HG03571 (cell line): ENCODE data around the gene MKRN3.

ENCODE experiments used
- ATAC-seq: cut with Tn5 transposase; IDR thresholded peaks from one replicate; pipeline ENCODE4 v1.9.1; 2021; ENCODE audit not compliant: unreplicated experiment

MKRN3 gene

DNA sequence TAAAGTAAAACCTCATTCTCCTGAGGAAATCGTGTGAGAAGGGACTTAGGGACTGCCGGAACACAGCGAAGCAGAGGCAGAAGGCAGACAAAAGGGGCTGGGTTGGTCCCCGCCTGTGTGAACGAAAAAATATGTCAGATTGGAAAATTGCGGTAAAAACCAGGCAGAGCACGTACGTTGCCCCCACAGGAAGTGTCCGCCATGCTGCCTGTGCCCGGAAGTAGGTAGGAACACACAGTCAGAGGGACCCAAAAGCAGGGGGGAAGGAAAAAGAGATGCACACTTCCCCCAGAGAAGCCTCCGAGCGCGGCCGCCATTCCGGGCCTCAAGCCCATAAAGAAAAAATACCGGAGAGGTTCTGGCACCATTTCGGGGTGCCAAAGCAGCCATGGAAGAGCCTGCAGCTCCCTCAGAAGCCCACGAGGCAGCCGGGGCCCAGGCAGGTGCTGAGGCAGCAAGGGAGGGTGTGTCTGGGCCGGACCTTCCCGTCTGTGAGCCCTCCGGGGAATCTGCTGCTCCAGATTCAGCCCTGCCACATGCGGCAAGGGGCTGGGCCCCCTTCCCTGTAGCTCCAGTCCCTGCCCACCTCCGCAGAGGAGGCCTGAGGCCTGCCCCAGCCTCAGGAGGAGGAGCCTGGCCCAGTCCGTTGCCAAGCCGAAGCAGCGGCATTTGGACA is at the start of gene MKRN3:
MKRN3 (plus strand) TSS at position 280 of the 676 bp plus-strand sequence; CDS start at position 389, 109 bp downstream.
- no peak for ATAC-seq

DNA sequence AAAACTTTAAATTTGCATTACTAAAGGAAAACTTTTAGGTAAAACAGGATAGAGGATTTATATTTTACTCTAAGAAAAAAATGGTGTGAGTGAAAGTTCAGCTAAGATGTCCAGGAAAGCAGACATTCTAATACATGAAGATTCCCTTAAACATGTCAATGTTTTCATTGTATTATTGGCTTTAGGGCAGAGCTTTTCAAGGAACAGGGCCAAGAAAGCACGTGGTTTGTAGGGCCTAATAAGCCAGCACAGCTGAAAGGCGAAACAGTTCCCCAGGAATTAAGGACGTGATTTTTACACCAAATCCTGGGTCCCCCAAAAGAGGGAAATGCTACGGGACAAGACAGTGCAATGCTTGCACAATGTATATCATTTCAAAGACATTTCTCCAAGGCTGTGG is 48.6 kb upstream of the MKRN3 start:
- no peak for ATAC-seq

DNA sequence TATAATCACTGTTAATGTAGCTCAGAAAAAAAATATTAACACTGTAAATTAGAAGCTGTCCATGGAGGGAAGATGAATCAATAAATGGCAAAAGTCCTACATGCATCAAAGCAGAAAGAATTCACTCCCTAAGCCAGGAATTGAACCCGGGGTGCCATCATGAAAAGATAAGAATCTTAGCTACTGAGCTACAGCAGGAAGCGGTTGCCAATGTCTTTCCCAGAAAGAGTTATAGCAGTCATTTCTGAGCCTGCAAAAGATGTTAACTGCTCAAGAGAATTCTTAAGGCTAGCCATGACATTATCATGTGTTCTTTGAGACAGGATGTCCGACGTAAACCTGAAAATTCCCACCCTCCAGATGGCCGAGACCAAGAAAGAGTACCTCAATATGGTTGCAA is 47.4 kb upstream of the MKRN3 start:
- no peak for ATAC-seq

DNA sequence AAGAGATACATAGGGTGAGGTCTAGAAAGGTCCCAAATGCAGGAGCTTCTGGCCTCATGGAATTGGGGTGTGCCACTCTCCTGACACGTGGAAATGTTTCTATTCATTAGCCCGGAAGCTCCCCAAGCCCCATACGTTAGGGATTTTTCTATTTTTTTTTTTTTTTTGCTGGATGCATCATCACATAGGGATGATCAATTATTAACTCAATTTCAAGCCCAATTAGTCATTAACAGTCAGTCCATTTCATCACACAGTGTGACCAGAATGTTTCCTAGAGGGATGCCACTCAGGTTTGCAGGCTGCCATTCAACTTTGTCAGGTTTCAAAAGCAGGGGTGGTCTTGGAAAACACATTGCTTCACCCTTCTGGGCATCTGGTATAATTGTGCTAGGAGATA is 40.7 kb upstream of the MKRN3 start:
- no peak for ATAC-seq

DNA sequence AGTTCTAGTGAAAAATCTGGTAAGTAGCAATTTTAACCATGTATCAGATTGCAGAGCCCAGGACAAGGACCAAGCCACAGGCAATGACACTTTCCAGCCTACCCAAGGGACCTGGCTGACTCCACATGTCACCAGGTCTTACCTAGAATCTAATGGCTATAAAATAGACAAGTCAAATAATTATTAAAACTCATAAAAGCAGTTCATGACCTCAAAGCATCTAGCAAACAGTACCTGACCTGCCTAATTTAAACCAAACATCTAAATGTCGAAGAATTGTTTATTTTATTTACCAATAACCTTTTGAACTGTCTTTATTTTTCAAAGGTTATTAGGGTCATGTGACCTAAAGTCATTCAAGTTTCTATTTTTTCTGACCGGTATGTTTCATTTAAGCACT is 35.6 kb upstream of the MKRN3 start:
- ATAC-seq, result no peak

DNA sequence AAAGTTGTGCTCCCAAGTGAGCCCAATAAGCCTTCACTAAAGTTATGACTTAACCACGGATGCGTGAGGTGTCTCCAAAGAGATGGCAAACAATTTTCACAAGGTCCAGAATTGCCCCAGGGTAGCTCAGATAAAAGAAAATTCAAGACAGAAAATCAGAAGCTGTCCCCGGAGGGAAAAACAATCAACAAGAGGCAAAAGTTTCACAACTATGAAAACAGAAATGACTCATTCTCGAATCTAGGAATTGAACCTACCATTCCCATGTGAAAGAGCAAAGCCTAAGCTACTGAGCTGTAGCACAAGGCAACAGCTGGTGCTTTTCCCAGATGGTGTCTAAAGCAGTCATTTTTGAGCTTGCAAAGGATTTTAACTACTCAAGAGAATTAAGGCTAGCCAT is 33.5 kb upstream of the MKRN3 start:
- no peak for ATAC-seq

DNA sequence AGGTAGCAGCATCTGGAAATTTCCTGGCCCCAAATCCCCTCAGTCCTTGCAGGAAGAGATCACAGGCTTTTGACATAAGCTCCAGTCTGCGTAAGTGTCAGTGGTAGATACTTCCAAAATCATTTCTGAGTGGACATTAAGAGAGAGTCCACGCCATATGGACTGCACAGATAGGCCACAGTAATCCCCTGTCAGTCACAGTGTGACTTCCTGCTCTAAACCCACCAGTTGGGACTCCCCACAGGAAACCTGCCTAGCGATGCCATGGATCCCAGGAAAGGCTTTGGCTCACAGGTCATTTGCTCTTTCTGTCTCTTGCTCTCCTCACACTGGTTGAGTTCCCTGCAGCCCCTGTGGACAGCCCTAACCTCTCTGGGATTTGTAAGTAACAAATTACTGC is 28.8 kb upstream of the MKRN3 start:
- no peak for ATAC-seq

DNA sequence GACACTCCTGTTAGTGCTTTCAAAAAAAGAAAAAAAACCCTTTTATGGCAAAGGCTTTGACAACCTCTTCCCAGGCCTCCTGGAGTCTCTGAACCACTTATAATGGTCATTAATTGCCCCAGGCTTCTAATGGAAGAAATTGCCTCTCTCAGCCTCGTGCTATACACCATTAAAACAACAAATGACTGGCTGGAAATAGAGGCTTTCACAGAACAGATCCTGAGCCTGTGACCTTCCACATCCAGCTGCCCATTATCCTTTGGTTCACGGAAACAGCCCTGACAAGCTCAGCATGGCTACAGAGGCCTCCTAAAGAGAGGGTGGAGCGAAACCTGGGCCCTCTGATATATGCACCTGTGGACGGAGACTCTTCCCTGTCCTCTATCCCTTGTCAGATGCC is 26.8 kb upstream of the MKRN3 start:
- no peak for ATAC-seq

DNA sequence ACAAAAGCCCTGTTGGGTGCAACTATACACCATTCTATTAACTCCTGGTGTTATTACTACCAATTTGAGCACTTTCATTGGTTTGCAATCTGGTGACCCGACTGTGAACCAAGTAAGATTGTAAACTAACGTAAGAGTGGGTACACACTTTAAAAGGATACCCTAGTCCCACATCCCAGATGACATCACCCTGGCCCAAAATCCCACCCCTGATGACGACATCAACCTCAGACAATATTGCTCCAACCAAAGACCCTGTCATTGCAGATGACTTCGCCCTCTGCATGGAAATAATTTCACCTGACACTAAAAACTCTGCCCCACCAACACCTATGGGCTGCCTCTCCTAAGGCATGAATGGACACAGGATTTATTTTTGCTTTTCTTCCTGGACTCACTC is 25.6 kb upstream of the MKRN3 start:
- no peak for ATAC-seq

DNA sequence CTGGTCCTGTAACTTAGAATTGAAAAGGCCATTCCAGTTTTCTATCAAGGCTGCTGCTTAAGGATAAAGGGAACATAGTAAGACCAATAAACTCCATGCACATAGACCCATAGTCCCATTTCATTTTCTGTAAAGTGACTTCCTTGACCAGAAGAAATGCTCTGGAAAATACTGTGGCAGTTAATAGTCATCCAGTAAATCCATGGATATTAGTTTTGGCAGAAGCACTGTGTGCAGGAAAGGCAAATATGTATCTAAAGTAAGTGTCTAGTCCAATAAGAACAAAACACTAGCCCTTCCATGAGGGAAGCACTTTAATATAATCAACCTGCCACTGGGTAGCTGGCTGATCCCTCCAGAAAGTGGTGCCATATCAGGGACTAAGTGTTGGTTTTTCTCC is 19.3 kb upstream of the MKRN3 start:
- ATAC-seq, result no peak

DNA sequence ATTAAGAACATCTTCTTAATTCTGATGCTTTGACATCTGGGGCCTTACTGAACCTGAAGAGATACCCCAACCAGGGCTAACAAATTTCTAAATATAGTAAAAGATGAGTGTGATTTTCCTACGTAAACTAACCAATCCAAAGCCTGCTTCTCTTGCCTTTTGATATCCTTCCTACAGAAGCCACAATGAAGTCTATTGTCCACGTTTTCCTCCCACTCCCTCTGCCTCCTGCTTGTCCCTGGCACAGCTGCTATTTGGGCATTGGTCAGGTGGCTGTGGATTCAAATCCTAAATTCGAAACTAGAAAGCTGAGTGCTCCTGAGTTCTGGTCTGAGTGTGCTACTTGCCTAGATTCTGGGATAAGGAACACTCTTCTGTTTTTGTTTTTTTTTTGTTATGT is 17.4 kb upstream of the MKRN3 start:
- no peak for ATAC-seq

DNA sequence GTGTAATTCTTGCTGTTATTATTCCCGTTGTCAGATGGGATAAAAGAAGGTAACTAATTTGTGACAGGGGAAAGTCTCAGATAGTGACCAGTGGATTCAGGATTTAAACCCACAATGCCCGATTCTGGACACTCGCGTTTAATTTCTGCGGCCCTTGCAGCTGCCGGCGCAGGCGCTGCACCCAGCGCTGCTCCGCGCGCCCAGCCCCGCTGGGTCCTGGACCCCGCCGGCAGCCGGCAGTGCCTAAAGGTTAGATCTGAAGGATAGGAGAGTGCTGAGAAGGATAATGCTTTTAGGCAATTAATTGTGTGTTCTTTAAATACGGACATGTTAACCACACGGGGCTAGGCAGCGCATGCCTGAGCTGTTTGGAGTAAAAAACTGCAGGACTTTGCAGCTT is 3.6 kb upstream of the MKRN3 start:
- ATAC-seq, result no peak

DNA sequence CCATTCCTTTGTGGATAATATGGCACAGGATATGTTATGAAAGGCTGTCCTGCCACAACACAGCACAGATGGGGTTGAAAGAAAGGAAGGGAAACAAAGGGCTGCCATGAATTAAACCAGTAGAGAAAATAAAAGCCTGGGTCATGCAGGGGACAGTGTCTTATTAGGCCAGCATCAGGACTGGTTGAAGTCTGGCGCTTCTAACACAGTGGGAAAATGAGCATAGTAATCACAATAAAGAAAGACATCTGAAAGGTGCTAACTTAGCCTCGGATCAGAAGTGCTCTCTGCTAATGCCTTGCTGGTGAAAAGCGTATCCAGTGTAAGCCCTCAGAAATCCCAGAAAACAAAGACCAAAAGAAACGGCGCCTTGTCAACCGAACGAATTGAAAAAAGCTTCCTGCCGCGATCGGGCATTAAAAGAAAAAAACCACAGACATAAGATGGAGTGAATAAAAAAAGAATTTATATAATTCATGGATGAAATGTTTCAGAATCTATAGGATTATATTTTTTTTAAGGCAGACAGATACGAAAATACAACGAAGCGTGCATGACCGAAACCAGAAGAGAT is 566 bp upstream of the MKRN3 start:
- ATAC-seq, result no peak

DNA sequence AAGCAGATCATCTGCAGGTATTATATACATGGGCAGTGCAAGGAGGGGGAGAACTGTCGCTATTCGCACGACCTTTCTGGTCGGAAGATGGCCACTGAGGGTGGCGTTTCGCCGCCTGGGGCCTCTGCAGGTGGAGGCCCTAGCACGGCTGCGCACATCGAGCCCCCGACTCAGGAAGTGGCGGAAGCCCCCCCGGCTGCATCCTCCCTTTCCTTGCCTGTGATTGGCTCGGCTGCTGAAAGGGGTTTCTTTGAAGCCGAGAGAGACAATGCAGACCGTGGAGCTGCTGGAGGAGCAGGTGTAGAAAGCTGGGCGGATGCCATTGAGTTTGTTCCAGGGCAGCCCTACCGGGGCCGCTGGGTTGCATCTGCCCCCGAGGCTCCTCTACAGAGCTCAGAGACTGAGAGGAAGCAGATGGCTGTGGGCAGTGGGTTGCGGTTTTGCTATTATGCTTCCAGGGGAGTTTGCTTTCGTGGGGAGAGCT is 639 bp downstream of the MKRN3 start:
- ATAC-seq, result no peak

DNA sequence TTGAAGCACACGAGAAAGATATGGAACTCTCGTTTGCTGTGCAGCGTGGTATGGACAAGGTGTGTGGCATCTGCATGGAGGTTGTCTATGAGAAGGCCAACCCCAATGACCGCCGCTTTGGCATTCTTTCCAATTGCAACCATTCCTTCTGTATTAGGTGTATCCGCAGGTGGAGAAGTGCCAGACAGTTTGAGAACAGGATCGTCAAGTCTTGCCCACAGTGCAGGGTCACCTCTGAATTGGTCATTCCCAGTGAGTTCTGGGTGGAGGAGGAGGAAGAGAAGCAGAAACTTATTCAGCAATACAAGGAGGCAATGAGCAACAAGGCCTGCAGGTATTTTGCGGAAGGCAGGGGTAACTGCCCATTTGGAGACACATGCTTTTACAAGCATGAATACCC is 1.2 kb downstream of the MKRN3 start:
- no peak for ATAC-seq

DNA sequence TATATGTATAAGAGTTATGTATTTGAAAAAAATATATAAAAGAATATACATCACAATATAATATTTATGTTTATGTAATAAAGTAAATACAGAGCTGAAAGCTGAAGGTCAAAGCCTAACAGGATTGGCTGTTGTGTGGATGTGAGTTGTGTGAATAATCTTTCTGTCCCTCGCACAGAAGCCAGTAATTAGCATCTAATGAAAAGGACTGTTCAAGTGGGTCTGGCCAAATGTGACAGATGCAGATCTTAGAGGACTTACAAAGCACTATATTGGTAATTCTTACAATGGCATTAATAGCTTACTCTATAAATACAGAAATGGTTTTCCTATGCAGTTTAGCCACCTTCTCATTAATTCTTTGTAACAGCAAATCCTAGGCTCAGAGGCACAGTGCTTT is 2.4 kb downstream of the MKRN3 start:
- ATAC-seq, result no peak

DNA sequence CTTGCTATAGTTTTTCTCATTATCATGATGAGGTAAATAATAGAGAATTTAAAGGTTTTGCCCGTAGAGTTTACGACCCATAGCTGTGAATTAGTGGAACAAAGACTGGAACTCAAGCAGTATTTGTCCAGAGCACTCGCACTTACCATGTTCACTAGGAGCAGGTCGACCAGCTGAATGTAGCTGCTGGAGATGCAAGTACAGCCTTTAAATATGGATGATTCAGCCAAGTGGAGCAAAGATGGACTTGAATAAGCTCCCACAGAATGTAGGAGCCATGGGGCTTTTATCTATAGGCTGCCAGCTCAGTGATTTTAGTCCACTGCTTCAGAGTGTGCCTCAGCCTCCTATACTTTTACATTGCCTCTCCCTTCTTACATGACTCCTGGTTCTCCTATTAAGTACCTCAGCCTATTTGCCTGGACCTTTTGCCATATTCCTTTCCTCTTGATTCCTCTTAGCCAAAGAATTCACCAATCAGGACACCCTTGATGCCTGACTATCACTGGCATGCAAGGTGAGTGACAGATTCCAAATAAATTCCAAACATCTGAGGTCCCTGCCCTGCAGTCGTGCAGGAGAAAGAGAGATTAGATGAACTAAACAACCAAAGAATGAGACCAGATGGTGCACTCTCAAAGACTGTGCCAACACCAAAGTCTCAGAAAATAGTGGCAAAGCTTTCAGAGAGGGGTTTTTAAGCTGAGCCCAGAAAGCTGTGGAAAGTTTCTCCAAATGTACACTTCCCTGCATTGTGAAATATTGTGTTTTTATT is 3.9 kb downstream of the MKRN3 start:
- no peak for ATAC-seq

DNA sequence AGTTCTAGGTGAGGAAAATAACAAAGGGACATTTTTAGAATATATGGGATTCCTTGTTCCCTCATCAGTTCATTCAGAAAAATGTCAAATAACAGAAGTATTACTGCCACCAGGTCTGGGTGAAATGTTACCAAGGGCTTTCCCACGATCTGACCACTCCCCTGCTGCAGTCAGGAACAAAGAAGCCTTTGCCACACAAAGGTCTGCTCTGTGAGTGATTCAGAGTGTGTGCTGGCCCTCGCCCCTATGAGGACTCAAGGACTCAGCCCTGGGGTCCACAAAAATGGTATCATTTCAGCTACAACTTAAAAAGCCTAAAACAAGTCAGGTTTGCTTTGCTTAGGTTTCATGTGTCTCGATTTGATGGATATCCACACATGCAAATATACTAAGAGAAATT is 5.0 kb downstream of the MKRN3 start:
- ATAC-seq, result no peak

DNA sequence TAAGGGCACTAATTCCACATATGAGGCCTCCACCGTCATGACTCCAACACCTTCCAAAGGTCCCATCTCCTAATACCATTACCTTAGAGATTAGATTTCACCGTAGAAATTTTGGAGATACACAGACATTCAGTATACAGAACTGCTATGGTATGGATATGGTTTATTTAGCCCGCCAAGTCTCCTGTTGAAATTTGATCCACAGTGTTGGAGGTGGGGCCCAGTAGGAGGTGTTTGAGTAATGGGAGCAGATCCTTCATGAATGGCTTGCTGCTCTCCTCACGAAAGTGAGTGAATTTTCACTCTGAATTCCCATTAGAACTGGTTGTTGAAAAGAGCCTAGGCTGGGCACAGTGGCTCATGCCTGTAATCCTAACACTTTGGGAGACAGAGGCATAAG is 7.4 kb downstream of the MKRN3 start:
- ATAC-seq, result no peak

DNA sequence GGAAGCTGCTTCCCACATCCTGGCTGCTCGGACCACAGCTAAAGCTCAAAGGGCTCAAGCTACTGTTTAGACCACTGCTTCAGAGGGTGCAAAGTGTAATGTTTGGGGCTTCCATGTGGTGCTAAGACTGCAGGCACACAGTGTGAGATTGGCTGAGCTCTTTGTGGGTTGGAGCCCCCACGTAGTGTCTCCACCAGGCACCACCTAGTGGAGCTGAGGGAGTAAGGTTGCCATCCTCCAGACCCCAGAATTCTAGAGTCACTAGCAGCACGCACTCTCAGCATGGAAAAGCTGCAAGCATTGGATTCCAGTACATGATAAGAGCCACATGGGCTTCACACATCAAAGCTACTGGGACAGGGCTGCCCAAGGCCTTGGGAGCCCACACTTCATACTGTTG is 9.3 kb downstream of the MKRN3 start:
- ATAC-seq, result no peak

DNA sequence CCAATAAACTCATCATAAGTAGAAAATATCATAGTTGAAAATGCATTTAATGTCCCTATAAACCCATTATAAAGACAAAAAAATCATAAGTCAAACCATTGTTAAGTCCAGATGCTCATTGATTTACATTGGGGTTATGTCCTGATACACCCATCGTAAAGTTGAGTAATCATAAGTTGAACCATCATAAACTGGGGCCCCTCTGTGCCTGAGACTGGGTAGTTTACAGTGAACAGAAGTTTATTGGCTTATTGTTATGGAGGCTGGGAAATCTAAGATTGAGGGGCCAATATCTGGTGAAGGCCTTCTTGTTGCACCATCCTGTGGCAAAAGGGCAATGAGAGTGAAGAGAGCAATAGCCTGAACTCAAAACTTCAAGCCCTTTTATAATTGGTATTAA is 10.6 kb downstream of the MKRN3 start:
- no peak for ATAC-seq

DNA sequence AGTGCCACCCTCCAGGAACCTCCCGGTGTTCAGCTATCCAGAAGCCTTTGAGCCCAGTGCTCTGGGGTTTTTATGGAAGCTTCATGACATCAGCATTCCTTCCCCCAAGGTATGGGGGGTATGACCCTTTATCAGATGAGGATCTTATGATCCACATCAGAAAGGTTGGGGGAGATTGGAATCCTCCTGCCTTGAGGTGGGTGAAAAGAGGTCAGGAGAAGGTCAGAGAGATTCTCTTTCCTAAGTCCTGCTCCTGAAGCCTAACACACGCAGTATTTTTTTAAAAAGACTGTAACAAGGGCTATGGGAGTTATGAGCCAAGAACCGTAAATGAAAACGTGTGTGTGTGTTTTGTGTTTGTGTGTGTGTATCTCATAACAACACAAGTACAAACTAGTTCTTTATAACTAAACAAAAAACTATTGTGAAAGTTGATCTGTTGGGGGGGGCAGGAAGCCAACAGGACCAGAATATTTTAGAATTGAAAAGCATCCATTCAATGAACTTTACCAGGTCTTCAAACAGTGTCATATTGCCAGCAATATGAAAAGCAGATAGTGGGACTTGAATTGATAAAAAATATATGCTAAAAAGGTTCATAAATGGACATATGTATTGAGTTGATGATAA is 13.2 kb downstream of the MKRN3 start:
- no peak for ATAC-seq
